Posterior vena cava (tissue), 2 donors: ENCODE data around the gene HUNK. TPM values are rescaled to one million over a fixed set of nuclear protein-coding genes. Genes with fewer than 3 reads are reported as not detected.

Experiments
- DNase-seq: peaks from one replicate; pipeline ENCODE4 v3.0.0-alpha.2; 2020; ENCODE audit warnings: low spot score
- intact Hi-C, 2 donors: fragments of 100-400 bp; cut with DNase I; formaldehyde crosslinking; loops; one replicate each; pipeline versions ENCODE4 v1.14.1 to v1.14.2; 2022 to 2023
- total RNA-seq, 2 donors: library from RNA; stranded (reverse); fragmentation: NEBNext Ultra II Directional; extraction: Animal tissue kit (Norgen Biotek cat#: 25700); gene quantifications; one replicate each; pipeline ENCODE4 v1.2.1, GENCODE V29; 2021
- donor health status: DM: yes; HTN: yes; CAD: no.
- donor health status: DM: yes; HTN: yes; CAD: no.

Gene HUNK
- total RNA-seq, 2 donors from 2014 or later = 6.9 to 11.8 TPM

- intact Hi-C loops = no loop called here
- DNase-seq = no peak
These were observed 105.0 kb downstream of the HUNK start for GRCh38 chr21:31977816-31978215.

GRCh38 chr21:31983120-31983519 is 110.3 kb downstream of the HUNK start:
- peak; percentile 36 for DNase-seq
- intact Hi-C loops = no loop called here

GRCh38 chr21:31983554-31983953 is 110.7 kb downstream of the HUNK start:
- intact Hi-C loops = no loop called here
- no peak for DNase-seq

GRCh38 chr21:31985398-31985797 is 112.6 kb downstream of the HUNK start:
- intact Hi-C loops = no loop called here
- DNase-seq = peak; percentile 61

- intact Hi-C loops = no loop called here
- DNase-seq = peak; percentile 70
These were observed 113.4 kb downstream of the HUNK start for GRCh38 chr21:31986035-31986856.

- intact Hi-C loops = no loop called here
- DNase-seq = peak; percentile 73
These were observed 114.9 kb downstream of the HUNK start for GRCh38 chr21:31987696-31988095.

DNA sequence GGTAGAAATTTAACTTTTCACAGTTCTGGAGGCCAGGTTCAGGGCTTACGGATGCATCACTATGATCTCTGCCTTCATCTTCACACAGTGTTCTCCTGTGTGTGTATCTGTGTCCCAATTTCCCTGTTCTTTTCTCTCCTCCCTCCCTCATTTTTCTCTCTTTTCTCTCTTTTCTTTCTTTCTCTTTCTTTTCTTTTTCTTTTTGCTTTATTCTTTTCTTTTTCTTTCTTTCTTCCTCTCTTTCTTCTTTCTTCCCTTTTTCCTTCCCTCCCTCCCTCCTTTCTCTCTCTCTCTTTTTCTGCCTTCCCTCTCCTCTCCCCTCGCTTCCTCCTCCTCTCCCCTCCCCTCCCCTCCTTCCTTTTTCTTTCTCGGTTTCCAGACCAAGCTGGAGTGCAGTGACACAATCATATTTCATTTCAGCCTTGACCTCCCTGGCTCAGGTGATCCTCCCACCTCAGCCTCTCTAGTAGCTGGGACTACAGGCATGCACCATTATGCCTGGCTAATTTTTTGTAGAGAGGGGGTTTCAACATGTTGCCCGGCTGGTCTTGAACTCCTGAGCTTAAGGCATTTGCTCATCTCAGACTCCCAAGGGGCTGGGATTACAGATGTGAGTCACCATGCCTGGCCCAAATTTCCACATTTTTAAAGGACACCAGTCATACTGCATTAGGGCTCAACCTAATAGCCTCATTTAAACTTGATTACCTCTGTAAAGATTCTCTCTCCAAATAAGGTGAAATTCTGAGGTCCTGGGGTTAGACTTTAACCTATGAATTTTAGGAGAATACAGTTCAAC is 115.9 kb downstream of the HUNK start:
- intact Hi-C loops = no loop called here
- no peak for DNase-seq

GRCh38 chr21:31991356-31992331 is 118.8 kb downstream of the HUNK start:
- DNase-seq = no peak
- intact Hi-C loops = no loop called here

DNA sequence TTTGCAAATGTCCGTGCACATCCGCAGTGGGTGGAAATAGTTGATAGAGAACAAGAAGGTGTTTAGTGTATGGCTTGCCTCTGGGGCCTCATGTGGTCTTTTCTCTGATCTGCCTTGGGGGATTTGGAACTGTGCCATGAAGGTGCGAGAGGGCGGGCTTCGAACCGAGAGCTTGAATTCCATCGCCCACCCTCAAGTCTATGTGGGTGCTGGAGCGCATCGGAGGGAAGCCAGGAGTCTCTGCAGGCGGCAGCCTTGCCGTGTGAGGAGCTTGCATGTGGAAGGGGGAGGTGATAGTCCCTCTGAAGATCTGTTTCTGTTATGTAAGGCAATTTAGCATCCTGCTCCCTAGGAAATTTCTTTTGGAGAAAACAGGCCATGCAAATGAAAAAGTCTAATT is 119.6 kb downstream of the HUNK start:
- no peak for DNase-seq
- intact Hi-C loops = no loop called here

DNA sequence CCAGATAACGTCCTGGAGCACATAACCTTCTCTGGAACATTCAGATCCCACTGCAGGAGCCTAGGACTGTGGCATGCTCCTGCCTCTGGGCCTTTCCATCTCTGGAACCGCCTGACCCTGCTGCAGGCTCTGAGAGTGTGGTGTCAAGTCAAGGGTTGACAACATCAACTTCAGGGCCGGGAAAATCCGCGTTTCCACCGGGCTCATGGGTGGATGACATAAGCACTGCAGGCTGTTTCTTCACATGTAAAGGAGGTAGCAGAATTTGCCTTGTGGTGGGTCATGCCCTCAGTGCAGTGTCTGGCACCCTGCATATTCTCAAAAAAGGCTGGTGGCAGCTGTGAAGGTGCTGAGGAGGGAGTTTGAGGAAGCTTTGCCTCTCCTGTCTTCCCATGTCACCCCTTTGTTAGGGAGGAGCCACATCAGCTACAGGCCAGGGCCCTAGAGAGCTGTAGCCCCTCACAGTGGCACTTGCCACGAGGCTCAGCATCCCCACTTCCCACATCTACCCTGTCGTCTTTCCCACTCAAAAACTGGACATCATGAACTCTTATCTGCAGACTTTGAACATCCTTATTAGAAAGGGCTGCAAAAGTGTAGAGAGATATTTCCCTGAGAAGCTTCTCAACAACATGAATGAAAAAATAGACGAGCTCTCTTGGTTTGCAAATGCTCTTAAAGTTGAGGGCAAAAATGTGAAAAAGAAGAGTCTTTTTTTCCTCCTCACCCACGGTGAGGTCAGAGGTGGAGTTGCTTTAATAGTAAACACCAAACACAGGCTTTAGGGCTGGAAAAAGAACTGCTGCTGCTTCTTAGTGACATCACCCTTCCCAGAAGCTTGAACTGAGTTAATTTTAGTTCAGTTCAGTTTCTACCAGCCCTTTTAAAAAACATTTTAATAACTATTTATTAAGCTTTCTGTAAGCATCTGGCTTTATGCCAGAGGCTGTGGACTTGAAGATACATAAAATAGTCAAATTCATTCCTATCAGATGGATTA is 121.3 kb downstream of the HUNK start:
- no peak for DNase-seq
- intact Hi-C loops = no loop called here

DNA sequence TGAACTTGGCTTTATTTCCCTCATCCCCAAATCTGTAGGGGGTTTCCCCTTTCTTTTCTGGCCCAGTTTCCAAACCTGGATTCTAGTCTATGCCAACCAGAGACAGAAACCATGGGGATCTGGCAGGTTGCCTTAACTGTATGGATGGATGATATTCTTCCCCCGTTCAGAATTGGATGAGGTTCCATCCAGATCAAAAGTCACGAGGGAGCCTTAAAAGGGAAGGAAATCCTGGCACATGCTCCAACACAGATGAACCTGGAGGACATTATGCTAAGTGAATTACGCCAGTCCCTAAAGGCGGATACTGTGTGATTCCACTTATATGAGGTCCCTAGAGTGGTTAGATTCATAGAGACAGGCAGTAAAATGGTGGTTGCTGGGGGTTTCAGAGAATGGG is 124.4 kb downstream of the HUNK start:
- intact Hi-C loops = no loop called here
- DNase-seq = no peak

GRCh38 chr21:31999810-32000468 is 127.1 kb downstream of the HUNK start:
- DNase-seq = no peak
- intact Hi-C loops = no loop called here

DNA sequence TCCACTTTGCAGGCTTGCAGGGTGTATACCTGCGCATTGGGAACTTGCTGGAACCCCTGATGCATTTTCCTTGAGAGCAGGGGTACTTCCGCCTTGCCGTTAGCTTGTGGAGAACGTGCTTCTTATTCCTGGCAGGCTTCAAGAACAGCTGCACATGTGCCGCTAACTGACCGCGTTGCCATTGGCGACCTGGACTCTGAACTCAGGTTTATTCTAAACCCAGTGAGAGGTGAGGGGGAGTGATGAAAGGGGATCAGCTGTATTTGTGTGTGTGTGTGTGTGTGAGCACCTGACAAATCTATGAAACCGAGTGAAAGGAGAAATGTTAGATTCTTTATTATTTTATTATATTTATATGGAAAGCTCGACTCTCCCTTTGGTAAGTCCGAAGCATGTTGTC is 128.6 kb downstream of the HUNK start:
- no peak for DNase-seq

DNA sequence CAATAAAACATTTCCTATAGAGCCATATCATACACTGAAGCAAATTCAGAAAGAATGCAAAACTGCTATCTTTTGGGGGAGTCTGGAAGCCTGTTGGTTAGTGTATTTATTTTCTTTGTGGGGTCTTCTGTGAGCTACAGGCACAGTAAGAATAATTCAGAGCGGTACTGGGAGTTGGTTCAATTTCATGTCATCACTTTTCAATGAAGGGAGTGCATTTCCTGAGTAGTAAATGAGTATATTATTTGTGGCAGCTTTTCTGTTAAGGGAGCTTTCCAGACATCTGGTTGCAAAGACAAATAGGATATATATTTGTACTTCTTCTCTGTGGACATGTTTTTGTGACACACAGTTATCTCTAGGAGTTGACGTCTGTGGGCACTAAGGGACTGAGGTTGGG is 130.6 kb downstream of the HUNK start:
- DNase-seq = no peak
- intact Hi-C loops = no loop called here

More for the DNA sequence above, 128.6 kb downstream of the HUNK start:
- intact Hi-C loops = no loop called here

- no peak for DNase-seq
- intact Hi-C loops = no loop called here
These were observed 131.5 kb downstream of the HUNK start for GRCh38 chr21:32004291-32004690.

- intact Hi-C loops = no loop called here
- DNase-seq = no peak
These were observed 134.6 kb downstream of the HUNK start for GRCh38 chr21:32007456-32007855.

DNA sequence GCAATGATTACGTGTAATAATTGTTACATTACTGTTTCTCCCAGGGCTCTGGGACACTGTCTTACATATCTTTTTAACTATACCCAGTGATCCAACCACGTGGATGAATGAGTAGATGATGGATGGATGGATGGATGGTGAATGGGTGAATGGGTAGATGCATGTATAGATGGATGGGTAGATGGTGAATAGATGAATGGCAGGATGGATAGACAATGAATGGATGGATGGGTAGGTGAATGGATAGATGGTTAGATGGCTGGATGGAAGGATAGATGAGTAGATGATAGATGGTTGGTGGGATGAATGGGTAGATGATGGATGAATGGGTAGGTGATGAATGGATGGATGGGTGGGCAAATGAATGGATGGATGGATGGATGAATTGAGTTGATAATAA is 135.9 kb downstream of the HUNK start:
- intact Hi-C loops = no loop called here
- no peak for DNase-seq

DNA sequence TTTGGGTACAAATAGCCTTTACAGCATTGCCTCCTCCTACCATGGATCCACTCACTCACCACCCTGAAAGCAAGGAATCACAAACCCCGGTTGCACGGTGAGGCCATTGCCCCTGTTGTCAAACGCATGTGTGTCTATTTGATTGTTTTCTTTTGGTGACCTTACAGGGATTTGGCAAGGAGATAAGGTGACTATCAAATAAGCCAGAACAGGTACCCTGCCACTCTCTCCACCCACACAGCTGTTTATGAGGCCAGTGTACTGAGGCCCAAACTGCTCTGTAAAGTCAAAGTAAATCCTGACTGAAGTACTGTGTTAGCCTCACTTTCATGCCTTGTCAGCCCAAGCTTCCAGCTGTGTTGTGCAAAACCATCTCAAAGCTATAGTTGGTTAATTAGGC is 136.4 kb downstream of the HUNK start:
- intact Hi-C loops = no loop called here
- no peak for DNase-seq
